Natural killer cell (primary cell): ENCODE results near the gene ZNF337. TPM values are rescaled to one million over a fixed set of nuclear protein-coding genes. Genes with fewer than 3 reads are reported as not detected.
A peak's percentile ranks its signal among the peaks of the same experiment; 100 is the strongest.
"Not testable (repeated sequence)": the region's sequence is repeated elsewhere in the genome, so short reads cannot be mapped to it uniquely, and the experiment has no call there.

Experiments
- ATAC-seq, 3 donors: fragments of 150-1000 bp in 2 of 3; fragments of 200-7000 bp in 1 of 3; cut with Tn5 transposase; 1 replicate in 1 of 3; 2 replicates in 2 of 3; pipeline ENCODE4 v1.10.0; 2021; ENCODE audit warnings: mild to moderate bottlenecking in 2 of 3, moderate library complexity in 2 of 3
- DNase-seq, 2 donors: peaks; one replicate each; pipeline versions ENCODE4 v3.0.0 to v3.0.0-alpha.2; 2013 to 2021; ENCODE audit warnings: mixed read lengths in 1 of 2
- H3K27ac ChIP-seq: one replicate; pipeline ENCODE4 v1.5.1; 2013; ENCODE audit warnings: mild to moderate bottlenecking, low read length
- H3K27me3 ChIP-seq: one replicate; pipeline ENCODE4 v1.6.1; 2013; ENCODE audit warnings: low read length; ENCODE audit not compliant: control insufficient read depth, insufficient read depth
- H3K36me3 ChIP-seq: one replicate; pipeline ENCODE4 v1.6.1; 2013; ENCODE audit warnings: low read length; ENCODE audit not compliant: control insufficient read depth, insufficient read depth
- H3K4me1 ChIP-seq: one replicate; pipeline ENCODE4 v1.6.1; 2013; ENCODE audit warnings: low read length; ENCODE audit not compliant: control insufficient read depth, insufficient read depth
- H3K4me3 ChIP-seq: one replicate; pipeline ENCODE4 v1.5.1; 2013; ENCODE audit warnings: low read length
- H3K9me3 ChIP-seq: one replicate; pipeline ENCODE4 v1.6.1; 2013; ENCODE audit warnings: low read length; ENCODE audit not compliant: control insufficient read depth, insufficient read depth
- H3K27ac Mint-ChIP-seq, 2 donors: one replicate each; pipeline ENCODE4 v1.8.0; 2022; ENCODE audit warnings: mild to moderate bottlenecking in 2 of 2, mixed read lengths in 2 of 2, moderate library complexity in 1 of 2
- H3K27me3 Mint-ChIP-seq, 2 donors: one replicate each; pipeline ENCODE4 v1.8.0; 2022; ENCODE audit warnings: low read depth in 2 of 2, mixed read lengths in 2 of 2
- H3K36me3 Mint-ChIP-seq: one replicate; pipeline ENCODE4 v1.8.0; 2022; ENCODE audit warnings: mixed read lengths
- H3K4me1 Mint-ChIP-seq, 2 donors: one replicate each; pipeline ENCODE4 v1.8.0; 2022; ENCODE audit warnings: mixed read lengths in 2 of 2
- H3K4me3 Mint-ChIP-seq: one replicate; pipeline ENCODE4 v1.8.0; 2022; ENCODE audit warnings: mild to moderate bottlenecking, moderate library complexity, mixed read lengths
- H3K9me3 Mint-ChIP-seq, 2 donors: one replicate each; pipeline ENCODE4 v1.8.0; 2022; ENCODE audit warnings: mixed read lengths in 2 of 2
- CTCF ChIP-seq: fragments of 200-600 bp; IDR thresholded peaks from one replicate; pipeline ENCODE4 v1.8.0; 2022; ENCODE audit warnings: antibody characterized with exemption
- WGBS: methylation state at CpG from one replicate; pipeline ENCODE4 v1.1.7; 2013; ENCODE audit warnings: missing lambda C conversion rate; ENCODE audit not compliant: insufficient coverage; 5-methylcytosine and 5-hydroxymethylcytosine counted together
- intact Hi-C: fragments of 100-400 bp; cut with micrococcal nuclease; formaldehyde crosslinking; loops from one replicate; pipeline ENCODE4 v1.14.2; 2022
- total RNA-seq, 4 donors: library from RNA; stranded (reverse); fragments of 120-200 nt in 1 of 4; gene quantifications; one replicate each; pipeline versions ENCODE4 v1.2.3 to v1.2.4, GENCODE V29; 2013 to 2022

The ZNF337 gene
- total RNA-seq, 3 donors from 2014 or later (not counting 1 experiment from before 2014, with no cell fraction given), result 17.6 to 25.3 (median 18.0) TPM

DNA sequence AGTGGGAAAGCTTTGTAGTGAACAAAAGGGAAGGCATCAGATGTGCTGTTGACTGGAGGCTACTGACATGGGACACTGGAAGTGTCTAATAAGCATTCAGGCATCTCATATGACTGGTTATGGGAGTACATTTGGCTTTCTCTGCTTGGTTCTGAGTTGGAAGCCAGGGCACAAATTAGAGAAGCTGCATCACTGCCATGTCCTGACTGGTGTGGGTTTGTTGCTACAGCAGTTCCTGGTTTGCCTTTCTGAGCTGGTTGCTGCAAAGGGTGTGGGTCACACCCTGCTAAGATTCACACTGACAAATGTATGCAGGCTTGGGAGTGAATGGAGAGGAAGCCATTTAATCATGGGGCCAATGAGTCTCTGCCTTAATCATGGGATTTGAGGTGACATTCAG, 36.7 kb downstream of the ZNF337 start:
- no peaks in the 10 kb centered on the region for H3K27me3 ChIP-seq
- no peak overlapping the region for H3K4me3 Mint-ChIP-seq
- peak; percentile 60 to 71 (median 63) for ATAC-seq
- DNase-seq, result no peak
- intact Hi-C loops, result no loop called here
- H3K4me1 Mint-ChIP-seq, result peaks cover 21 to 23% of the 10 kb centered on the region in 2 donors
- no peaks in the 10 kb centered on the region for H3K4me1 ChIP-seq
- no peak for TF ChIP-seq CTCF
- H3K36me3 Mint-ChIP-seq, result no peaks in the 10 kb centered on the region
- H3K9me3 Mint-ChIP-seq, result no peaks in the 10 kb centered on the region
- H3K27ac ChIP-seq, result no peak overlapping the region
- peak overlapping the region in 1 of 2 donors; percentile 73 for H3K27ac Mint-ChIP-seq
- no peaks in the 10 kb centered on the region for H3K36me3 ChIP-seq
- H3K27me3 Mint-ChIP-seq, result no peaks in the 10 kb centered on the region
- H3K4me3 ChIP-seq, result no peak overlapping the region
- no peaks in the 10 kb centered on the region for H3K9me3 ChIP-seq

DNA sequence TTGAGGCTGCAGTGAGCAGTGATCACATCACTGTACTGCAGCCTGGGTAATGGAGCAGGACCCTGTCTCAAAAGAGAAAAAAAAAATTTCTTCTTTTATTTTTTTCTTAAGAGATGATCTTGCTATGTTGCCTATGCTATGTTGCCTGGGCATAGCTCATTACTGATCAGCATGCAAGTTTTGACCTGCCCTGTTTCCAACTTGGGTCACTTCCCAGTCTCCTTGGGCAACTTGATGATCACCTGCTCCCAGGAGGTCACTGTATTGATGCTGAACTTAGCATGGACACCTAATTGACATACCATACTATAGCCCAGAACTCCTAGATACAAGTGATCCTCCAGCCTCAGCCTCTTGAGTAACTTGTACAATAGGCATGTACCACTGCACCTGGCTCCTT, 42.2 kb downstream of the ZNF337 start:
- no peaks in the 10 kb centered on the region for H3K27me3 ChIP-seq
- H3K27ac ChIP-seq, result no peak overlapping the region
- Mint-ChIP-seq H3K9me3 (no peaks in the 10 kb centered on the region), H3K27me3 (no peaks in the 10 kb centered on the region), H3K27ac (no peak overlapping the region), H3K36me3 (no peaks in the 10 kb centered on the region), H3K4me3 (no peak overlapping the region), H3K4me1 (peaks cover 8% of the 10 kb centered on the region in 2 donors)
- no peak overlapping the region for H3K4me3 ChIP-seq
- H3K36me3 ChIP-seq, result no peaks in the 10 kb centered on the region
- ATAC-seq (no peak), DNase-seq (no peak)
- H3K9me3 ChIP-seq, result no peaks in the 10 kb centered on the region
- no peaks in the 10 kb centered on the region for H3K4me1 ChIP-seq
- intact Hi-C loops, result no loop called here
- TF ChIP-seq CTCF, result no peak

DNA sequence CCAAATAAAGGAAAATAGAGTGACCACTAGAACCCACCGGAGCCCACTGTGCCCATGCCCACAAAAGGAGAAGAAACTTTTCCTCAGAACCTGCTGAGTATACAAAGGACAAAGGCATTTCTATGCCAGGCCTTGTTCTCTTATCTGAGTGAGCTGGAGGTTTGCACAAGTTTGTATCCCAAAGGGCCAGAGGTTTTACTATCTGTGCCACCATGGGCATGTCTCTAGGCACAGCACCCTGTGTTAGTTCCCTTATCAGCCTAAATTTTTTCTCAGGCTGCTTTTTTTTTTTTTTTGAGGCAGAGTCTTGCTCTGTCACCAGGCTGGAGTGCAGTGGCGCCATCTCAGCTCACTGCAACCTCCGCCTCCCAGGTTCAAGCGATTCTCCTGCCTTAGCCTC, 43.8 kb downstream of the ZNF337 start:
- H3K4me1 ChIP-seq, H3K9me3 Mint-ChIP-seq, H3K27me3 Mint-ChIP-seq, H3K27ac ChIP-seq, H3K4me3 ChIP-seq, DNase-seq, H3K4me1 Mint-ChIP-seq, H3K27me3 ChIP-seq, H3K36me3 Mint-ChIP-seq, H3K36me3 ChIP-seq, intact Hi-C loops, H3K4me3 Mint-ChIP-seq, ATAC-seq, H3K9me3 ChIP-seq, H3K27ac Mint-ChIP-seq: not testable (repeated sequence)
- 98% methylated on average over 4 of the region's 4 CpGs for WGBS

DNA sequence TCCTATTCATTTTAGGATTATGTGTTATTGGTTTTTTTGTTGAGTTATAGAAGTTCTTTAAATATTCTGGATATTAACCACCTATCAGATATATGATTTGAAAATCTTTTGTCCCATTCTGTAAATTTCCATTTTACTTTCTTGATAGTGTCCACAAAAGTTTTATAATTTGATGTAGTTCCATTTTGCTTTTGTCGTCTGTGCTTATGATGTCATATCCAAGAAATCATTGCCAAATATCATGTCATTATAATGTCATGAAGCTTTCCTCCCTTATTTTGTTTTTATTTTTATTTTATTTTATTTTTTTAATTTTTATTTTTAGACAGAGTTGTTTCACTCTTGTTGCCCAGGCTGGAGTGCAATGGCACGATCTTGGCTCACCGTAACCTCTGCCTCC, 51.8 kb downstream of the ZNF337 start:
- no peaks in the 10 kb centered on the region for H3K9me3 ChIP-seq
- no peak overlapping the region for H3K27ac ChIP-seq
- no peaks in the 10 kb centered on the region for H3K27me3 Mint-ChIP-seq
- H3K27me3 ChIP-seq, result no peaks in the 10 kb centered on the region
- no peak for TF ChIP-seq CTCF
- intact Hi-C loops, result no loop called here
- H3K36me3 Mint-ChIP-seq, result no peaks in the 10 kb centered on the region
- H3K4me1 Mint-ChIP-seq, result peaks cover 9 to 10% of the 10 kb centered on the region in 2 donors
- no peak overlapping the region for H3K27ac Mint-ChIP-seq
- DNase-seq (no peak), ATAC-seq (no peak)
- H3K4me1 ChIP-seq, result peaks cover 7% of the 10 kb centered on the region
- 98% methylated on average over 2 of the region's 3 CpGs for WGBS
- H3K4me3 ChIP-seq, result no peak overlapping the region
- H3K36me3 ChIP-seq, result peaks cover 2% of the 10 kb centered on the region
- no peaks in the 10 kb centered on the region for H3K9me3 Mint-ChIP-seq
- H3K4me3 Mint-ChIP-seq, result no peak overlapping the region
